Stimulated activated CD4-positive, alpha-beta T cell treated with anti-CD3 and anti-CD28 coated beads, Interleukin-15, amount 100 ng/mL, for 1 hour (primary cell): ENCODE measurements around the gene TGFB2.

ENCODE experiments used
- DNase-seq, 2 donors: peaks; one replicate each; pipeline ENCODE4 v3.0.0-alpha.2; 2020; ENCODE audit warnings: low read depth in 1 of 2, low spot score in 1 of 2

TGFB2 gene

DNA sequence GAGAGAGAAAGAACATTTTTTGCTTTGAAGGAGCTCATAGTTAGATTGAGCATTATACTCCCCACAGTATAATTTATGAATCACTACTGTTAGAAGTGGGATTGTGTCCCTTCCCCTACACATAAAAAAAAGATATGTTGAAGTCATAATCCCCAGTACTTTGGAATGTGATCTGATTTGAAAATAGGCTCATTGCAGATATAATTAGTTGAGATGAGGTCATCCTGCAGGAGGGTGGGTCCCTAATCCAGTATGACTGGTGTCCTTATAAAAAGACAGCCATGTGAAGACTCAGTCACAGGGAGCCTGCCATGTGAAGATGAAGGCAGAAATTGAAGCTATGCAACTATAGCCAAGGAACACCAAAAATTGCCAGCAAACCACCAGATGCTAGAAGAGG lies 76.4 kb downstream of the TGFB2 start:
- DNase-seq = no peak

DNA sequence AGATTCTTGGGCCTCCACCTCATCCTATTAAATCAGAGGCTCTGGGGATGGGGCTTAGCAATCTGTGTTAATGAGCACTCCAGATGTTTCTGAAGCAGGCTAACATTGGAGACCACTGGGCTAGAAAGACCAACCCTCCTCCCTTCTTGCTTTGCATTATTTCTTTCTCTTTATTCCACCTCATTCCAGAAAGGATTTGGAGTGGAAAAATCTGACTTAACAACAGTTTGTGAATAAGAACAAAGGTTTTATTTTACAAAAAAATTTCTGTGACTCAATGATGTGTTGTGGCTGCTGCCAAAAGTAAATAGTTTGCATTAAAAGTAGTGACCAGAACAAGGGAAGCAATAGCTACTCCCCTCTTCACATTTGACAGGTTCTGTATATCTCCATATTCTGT lies 79.4 kb downstream of the TGFB2 start:
- no peak for DNase-seq

DNA sequence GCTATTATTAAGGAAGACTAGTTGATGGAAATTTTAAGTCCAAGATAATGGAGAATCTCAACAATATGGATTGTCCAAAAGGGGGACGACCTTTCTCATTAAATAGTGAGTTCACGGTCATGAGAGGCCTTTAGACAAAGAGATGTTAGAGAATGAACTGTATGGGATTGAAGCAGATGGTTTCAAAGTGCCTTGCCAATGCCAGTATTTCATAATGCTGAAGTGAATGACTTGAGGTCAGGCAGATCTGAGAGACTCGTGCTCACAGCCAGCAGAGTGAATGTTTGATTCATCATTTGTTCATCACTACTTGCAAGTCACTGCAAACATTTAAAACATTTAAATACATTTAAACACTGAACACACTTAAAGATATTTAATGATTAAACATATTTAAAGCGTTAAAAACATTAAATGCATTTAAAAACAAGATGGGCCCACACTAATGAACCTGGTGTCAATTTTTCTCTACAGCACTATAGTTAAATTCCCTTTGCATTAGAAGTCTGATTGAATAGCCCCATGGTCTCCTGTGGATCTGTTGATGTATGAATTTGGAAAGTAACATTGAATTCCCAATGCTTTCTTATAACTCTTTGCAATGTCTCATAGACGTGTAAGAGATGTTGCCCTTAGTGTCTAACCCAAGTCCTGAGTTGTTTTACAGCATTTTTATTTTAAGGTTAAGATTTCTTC lies 80.7 kb downstream of the TGFB2 start:
- no peak for DNase-seq

DNA sequence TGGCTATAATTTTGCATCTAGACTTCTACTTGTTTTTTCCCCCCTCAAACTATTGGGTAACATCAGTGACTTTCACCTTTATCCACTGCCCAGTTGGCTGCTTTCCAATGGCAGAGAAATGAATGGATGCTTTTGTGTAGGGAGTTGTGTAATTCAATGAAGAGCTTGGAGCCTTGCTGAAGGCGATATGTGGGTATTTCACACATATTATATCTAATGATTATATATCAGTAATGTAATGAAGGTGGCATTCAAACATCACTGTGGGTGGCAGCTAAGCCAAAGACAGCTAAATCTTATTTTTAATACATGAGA lies 81.2 kb downstream of the TGFB2 start:
- DNase-seq = no peak

DNA sequence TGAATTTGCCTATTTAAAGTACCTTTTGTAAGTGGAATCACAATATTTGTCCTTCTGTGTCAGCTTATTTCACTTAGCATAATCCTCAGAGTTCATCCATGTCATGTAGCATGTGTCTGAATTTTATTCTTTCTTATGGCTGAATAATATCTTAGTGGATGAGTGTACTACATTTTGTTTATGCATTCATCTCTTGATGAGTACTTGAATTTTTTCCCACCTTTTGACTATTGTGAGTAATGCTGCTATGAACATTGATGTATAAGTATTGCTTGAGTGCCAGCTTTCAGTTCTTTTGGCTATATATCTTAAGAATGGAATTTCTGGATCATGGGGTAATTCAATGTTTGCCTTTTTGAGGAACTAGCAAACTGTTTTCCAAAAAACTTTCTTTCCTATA lies 84.2 kb downstream of the TGFB2 start:
- no peak for DNase-seq

DNA sequence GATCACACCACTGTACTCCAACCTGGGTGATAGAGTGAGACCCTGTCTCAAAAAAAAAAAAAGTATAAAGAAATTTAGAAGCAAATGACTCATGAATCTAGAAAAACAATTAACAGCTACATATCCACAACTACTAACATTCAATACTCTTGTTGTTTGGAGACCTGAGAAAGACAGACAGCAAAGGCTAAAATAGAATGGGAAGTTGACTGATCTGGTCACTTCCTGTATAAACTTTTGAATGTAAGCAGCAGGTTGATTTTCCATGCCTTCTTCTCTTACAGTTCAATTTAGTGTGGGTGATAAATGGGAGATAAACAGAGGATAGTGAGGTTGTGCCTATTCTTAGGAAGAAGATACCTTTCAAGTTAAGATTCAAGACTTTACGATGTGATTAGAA lies 85.2 kb downstream of the TGFB2 start:
- no peak for DNase-seq

DNA sequence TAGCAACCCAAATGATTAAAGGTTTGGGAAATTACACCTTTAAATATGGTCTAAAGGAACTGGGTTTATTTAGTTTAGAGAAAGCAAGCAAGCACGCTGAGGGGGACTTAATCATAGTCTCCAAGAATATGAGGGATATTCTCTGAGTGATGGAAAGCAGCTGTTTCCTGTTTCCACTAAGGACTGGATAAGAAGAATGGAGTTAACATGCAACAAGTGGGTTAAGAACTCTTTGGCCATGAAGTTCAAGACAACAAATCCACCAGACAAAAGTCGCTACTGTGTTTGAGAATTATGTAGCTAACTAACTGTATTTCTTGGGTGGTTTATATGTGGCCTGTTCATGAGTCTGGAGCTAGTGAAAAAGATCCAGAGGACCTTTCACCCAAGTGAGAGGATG lies 85.7 kb downstream of the TGFB2 start:
- DNase-seq = no peak

DNA sequence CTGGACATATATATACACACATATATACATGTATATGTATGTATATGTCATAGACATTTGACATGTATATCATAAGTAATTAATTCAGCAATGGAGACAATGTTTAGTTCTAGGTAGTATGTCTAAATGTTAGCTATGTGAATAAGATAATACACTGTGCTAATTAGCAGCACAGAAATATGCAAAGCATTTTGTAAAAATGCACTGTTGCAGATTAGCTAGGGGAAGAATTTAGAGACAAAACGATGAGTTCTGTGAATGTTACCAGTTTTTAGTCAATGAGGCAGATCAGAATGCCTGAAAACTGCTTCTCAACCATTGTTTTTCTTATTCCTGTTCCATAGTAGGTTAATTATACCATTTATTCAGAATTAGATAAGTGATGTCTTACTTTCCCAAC lies 86.3 kb downstream of the TGFB2 start:
- no peak for DNase-seq

DNA sequence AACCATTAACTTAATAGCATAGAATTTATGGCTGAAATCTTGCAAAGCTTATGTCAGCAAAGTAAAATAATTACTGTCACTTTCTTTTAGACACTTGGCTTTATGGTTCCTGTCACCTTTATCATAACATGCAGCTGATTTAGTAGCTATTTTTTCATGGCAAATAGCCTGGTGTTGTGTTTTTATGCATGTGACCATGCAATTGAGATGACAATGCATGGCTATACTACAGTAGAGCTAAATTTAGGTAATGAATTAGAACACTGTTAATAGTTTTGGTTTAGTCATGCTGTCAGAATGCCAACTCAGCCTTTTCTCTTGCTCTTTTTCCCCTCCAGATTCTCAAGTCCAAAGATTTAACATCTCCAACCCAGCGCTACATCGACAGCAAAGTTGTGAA lies 88.6 kb downstream of the TGFB2 start:
- DNase-seq = no peak

DNA sequence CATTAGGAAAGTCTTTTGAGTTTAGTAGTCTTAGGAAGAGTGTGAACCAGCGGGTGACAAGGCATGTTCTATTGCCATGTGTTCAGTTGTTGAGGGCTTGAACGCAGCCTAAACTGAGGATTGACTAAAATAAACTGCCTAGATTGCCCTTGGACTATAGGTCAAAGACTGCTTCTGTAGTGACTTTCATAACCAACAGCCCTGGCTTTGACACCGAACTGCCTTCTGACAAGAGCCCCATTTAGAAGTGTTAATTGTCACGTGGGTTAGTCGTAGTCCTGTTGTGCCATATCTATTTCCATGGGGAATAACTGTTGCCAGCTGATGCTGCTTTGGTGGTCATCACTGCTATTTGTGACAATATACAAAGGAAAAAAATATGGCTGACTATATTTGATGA lies 90.4 kb downstream of the TGFB2 start:
- DNase-seq = no peak

DNA sequence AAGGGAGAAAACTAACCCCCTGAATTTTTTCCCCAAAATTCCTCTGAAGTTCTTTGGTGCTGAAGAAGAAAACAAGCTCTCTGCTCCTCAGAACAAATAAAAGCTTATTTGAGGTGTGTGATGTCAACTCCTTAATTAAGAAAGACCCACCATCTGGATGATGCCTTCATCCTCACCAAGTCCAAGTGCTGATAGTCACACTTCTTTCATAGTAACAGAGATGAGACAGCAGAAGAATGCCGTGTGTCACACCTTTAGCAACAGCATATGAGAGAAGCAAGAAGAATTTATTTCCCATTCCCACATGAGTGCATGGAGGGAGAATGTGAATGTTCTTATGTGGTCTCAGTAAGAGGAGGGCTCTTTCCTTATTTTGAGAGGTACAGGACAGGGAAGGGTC lies 91.2 kb downstream of the TGFB2 start:
- no peak for DNase-seq

DNA sequence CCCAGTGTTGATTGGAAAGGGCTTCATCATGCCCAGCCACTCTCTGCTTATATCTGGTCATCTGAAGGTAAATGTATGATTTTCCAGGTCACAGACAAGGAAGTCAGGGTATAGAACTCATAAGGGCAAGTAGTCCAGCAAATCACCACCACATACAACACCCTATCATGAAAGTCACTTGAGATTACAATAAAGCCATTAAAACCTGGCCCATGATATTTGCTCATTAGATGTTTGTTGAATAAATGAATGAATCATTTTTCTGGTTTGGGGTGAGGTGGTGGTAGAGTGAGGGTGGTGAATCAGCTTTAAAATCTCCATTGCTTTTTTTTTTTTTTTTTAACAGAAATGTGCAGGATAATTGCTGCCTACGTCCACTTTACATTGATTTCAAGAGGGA lies 91.9 kb downstream of the TGFB2 start:
- DNase-seq = no peak

DNA sequence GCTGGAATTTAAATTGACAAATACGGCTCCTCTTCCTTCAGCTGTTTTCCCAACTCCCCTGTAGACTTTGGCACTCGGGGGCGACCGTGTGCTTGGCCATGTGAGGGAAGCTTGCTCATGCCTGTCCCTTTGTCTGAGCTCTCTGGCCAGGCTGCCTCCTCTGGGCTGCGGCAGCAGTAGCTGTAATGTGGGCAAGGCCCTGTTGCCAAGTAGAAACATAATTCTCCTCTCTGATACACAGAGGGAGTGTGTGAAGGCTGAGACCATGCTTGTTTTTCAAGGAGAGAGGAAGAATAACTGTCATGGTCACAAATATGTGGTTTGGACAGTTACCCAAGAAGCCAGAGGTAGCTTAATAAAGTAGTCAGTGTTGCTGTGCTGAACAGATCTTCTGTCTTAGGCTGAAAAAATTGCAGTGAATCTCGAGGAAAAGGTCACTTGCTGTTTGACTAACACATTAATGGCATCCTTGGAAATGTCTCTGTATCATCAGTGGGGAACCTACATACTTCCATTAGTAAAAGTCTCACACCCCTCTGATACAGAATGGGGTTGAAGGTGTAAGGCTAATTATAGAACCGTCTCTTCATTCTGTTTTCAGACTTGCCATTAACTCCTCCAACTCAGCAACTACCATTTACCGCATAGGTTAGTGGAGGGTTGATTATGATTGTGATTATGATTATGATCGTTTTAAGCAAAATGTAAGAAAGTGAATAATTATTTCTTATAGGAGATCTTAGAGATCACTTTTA lies 94.6 kb downstream of the TGFB2 start:
- DNase-seq = no peak

DNA sequence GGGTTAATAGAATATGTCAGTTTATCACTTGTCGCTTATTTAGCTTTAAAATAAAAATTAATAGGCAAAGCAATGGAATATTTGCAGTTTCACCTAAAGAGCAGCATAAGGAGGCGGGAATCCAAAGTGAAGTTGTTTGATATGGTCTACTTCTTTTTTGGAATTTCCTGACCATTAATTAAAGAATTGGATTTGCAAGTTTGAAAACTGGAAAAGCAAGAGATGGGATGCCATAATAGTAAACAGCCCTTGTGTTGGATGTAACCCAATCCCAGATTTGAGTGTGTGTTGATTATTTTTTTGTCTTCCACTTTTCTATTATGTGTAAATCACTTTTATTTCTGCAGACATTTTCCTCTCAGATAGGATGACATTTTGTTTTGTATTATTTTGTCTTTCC lies 98.1 kb downstream of the TGFB2 start:
- DNase-seq = no peak

DNA sequence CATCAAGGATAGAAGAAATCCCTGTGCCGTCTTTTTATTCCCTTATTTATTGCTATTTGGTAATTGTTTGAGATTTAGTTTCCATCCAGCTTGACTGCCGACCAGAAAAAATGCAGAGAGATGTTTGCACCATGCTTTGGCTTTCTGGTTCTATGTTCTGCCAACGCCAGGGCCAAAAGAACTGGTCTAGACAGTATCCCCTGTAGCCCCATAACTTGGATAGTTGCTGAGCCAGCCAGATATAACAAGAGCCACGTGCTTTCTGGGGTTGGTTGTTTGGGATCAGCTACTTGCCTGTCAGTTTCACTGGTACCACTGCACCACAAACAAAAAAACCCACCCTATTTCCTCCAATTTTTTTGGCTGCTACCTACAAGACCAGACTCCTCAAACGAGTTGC lies 99.0 kb downstream of the TGFB2 start:
- DNase-seq = no peak

DNA sequence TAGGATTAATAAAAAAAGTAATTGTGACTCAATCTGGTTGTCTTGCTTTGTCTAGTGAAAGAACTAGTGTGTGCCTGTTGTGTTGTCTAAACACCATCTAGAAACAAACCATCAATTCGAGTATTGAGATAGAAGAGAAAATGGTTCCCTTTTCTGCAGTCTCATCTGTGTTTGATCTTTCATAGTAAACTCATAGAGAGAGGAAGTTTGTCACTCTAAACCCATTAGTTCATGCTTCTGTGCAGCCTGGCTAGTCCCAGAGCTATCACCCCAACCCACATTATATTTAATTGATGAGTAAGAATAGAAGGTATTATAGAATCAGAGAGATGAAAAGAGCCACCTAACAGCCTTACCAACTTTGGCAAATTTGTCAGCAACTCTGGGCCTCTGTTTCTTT lies 99.5 kb downstream of the TGFB2 start:
- no peak for DNase-seq

DNA sequence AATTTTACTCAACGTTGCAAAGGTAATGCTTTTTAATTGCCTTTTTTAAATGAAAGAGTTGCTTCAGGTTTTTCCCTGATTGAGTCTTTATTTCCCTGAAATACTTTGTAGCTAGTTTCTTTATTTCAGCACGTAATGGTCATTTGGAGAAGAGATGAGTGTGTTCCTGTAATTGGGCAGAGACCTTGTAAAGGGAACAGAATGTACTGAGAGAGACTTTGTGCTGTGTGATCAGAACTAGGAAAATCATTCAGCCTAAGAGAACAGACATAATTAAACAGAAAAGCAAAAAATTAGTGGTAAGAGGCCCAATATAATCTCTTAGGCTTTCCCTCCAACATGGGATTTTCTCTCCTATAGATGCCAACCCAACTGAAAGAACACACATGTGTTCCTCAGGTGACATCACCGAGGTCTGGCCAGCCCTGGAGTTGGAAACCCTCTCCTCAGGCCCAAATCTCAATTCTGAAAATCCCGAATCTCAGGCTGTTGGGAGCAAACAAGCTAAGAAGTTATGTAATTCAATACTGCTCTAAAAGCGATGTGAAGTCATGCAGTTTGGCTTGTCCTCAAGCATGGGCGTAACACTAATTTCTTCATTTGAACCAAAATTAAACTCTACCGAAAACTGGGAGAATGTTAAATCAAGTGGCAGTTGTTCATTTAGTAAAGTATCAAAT lies 102.0 kb downstream of the TGFB2 start:
- DNase-seq = no peak

DNA sequence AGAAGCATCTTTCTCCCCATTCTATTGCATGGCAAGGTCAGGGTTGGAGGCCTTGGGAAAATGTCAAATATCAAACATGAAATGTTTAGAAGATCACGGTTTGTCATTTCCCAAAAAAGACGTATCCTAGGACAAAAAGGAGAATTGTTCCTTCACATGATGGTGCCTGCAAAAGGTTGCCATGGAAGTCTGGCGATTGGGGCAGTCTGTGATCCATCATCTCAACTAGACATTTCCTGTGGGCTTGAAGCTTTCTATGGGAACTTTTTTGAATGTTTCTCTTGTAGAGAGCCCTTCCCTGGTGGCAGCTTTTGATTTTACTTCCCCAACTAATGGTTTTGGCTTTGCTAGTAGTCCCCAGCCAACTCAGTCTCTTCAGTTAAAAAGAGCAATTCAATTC lies 106.3 kb downstream of the TGFB2 start:
- DNase-seq = no peak

DNA sequence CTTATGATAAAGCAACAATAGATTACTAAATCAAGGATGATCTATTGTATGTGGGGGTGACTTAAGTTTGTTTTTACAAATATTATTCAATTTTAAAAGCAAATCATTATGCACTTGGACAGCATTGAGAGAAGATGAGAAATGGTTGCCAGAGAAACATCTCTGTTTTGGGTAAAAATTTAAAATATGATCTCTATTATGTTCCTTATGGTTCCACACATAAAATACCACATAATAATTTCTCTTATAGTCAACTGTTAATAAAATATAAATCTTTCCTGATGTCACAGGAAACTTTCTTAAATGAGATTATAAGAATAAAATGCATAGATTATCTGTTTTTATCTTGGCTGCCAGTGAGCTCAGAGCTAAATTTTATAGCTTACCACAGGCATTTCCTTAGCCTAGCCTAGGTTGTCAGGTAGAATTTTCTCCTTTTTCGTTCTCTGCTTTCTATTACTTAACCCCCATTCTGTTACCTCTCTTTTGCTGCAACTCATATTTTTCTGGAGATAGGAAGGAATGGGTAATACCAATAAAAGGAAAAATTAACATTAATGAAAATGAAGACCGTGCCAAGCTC lies 109.7 kb downstream of the TGFB2 start:
- DNase-seq = no peak

DNA sequence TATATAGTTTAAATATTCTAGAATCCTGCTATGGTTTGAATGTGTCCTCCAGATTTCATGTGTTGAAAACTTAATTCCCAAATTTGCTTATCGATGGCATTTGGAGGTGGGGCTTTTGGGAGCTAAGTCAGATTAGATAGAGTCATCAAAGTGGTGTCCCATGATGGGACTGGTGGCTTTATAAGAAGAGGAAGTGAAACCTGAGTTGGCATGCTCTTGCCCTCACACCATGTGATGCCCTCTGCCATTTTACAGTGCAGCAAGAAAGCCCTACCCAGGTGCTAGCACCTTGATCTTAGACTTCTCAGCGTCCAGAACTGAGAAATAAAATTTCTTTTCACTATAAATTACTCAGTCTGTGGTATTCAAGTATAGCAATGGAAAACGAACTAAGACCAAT lies 111.3 kb downstream of the TGFB2 start:
- no peak for DNase-seq

DNA sequence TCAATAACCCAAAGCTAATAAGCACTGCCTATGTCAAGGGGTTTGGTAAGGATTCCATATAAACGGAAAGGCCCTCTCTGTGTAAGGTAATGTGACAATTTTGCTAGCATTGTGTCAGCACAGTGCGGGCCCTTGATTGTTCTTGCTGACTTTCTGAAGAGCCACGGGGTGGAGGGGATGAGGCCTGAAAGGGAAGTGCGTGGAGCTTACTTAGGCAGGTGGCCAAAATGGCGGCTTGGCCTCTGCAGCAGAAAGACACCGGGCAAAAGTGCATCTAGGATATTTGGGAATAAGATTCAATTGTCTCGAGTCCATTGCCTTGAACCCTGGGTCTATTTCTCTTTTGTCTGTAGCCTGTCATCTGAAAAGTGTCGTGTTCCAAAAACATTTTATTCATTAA lies 114.3 kb downstream of the TGFB2 start:
- DNase-seq = no peak
